ENCODE data around the gene MAP3K20. TPM values are rescaled to one million over a fixed set of nuclear protein-coding genes. Genes with fewer than 3 reads are reported as not detected.

Gene MAP3K20
- total RNA-seq, 1 donor from 2014 or later: 18.0 TPM

DNA sequence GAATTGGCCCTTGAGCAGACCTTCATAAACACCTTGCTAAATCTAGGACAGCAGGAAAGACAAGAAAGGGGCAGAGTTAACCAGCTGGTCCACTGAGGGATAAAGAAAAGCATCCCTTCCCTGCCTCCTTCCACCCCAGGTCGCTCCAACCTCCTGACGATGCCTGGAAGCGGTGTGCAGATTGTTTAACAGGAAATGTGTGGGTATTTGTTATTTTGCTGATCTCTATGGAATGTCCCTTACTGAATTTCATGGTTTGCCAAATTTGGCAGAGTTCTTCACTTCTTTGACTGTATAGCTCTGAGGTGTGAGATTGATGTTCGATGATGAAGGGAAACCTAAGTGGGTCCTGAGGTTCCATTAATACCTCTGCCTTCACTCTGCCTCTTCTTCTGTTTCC lies 72.9 kb downstream of the MAP3K20 start:
- Mint-ChIP-seq H3K27ac (no peak overlapping the region), H3K9me3 (no peaks in the 10 kb centered on the region), H3K4me1 (no peaks in the 10 kb centered on the region), H3K27me3 (ENCODE audit: insufficient read depth, low read depth) (no peaks in the 10 kb centered on the region), H3K36me3 (no peaks in the 10 kb centered on the region), H3K4me3 (no peak overlapping the region)
- H2AFZ ChIP-seq (replicated peaks): no peak overlapping the region
- no peak overlapping the region for H3K4me2 ChIP-seq
- H3K4me3 ChIP-seq: no peak overlapping the region
- no peaks in the 10 kb centered on the region for H3K9me3 ChIP-seq (ENCODE audit: low read depth)
- no peak overlapping the region for H3K27ac ChIP-seq
- no peaks in the 10 kb centered on the region for H3K79me2 ChIP-seq (ENCODE audit: low read depth)
- H3F3A ChIP-seq (ENCODE audit: low read depth): no peaks in the 10 kb centered on the region
- H3K36me3 ChIP-seq: no peaks in the 10 kb centered on the region
- DNase-seq (ENCODE audit: low spot score): no peak
- no peaks in the 10 kb centered on the region for H3K27me3 ChIP-seq
- no peaks in the 10 kb centered on the region for H4K20me1 ChIP-seq (ENCODE audit: low read depth)
- no peak for TF ChIP-seq EZH2 (IDR thresholded peaks at IDR 0.05)
- TF ChIP-seq EZH2phosphoT487 (IDR thresholded peaks at IDR 0.05): no peak
- TF ChIP-seq, protein P1, sequence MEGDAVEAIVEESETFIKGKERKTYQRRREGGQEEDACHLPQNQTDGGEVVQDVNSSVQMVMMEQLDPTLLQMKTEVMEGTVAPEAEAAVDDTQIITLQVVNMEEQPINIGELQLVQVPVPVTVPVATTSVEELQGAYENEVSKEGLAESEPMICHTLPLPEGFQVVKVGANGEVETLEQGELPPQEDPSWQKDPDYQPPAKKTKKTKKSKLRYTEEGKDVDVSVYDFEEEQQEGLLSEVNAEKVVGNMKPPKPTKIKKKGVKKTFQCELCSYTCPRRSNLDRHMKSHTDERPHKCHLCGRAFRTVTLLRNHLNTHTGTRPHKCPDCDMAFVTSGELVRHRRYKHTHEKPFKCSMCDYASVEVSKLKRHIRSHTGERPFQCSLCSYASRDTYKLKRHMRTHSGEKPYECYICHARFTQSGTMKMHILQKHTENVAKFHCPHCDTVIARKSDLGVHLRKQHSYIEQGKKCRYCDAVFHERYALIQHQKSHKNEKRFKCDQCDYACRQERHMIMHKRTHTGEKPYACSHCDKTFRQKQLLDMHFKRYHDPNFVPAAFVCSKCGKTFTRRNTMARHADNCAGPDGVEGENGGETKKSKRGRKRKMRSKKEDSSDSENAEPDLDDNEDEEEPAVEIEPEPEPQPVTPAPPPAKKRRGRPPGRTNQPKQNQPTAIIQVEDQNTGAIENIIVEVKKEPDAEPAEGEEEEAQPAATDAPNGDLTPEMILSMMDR (IDR thresholded peaks at IDR 0.05): no peak
- H3K4me1 ChIP-seq: no peaks in the 10 kb centered on the region
- H3K9ac ChIP-seq: no peak overlapping the region

DNA sequence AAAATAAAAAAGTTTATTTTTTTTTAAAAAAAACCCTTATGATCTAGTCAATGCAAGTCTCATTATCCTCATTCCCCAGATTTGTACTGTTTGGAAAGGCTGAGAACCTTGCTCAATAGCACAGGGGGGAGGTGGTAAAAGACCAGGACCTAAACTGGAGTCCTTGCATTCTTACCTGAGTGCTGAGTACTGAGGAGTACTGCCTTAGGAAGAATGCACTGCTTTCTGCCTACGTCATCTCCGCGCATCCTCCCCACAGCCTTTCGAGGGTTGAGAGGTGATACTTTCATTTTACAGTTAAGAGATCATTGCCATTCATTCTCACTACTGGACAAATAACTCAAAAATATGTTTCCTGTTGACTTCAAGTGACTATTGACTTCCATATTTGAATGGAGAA lies 73.8 kb downstream of the MAP3K20 start:
- Histone ChIP-seq H3F3A (ENCODE audit: low read depth) (no peaks in the 10 kb centered on the region), H3K36me3 (no peaks in the 10 kb centered on the region), H3K9me3 (ENCODE audit: low read depth) (no peaks in the 10 kb centered on the region), H3K27ac (no peak overlapping the region), H3K4me3 (no peak overlapping the region), H2AFZ (replicated peaks) (no peak overlapping the region), H3K4me1 (no peaks in the 10 kb centered on the region), H3K9ac (no peak overlapping the region), H3K27me3 (no peaks in the 10 kb centered on the region), H3K79me2 (ENCODE audit: low read depth) (no peaks in the 10 kb centered on the region), H4K20me1 (ENCODE audit: low read depth) (no peaks in the 10 kb centered on the region), H3K4me2 (no peak overlapping the region)
- TF ChIP-seq, protein P1 (IDR thresholded peaks at IDR 0.05): no peak
- no peak for TF ChIP-seq EZH2phosphoT487 (IDR thresholded peaks at IDR 0.05)
- TF ChIP-seq EZH2 (IDR thresholded peaks at IDR 0.05): no peak
- no peak overlapping the region for H3K27ac Mint-ChIP-seq
- no peaks in the 10 kb centered on the region for H3K27me3 Mint-ChIP-seq (ENCODE audit: insufficient read depth, low read depth)
- no peak for DNase-seq (ENCODE audit: low spot score)
- no peaks in the 10 kb centered on the region for H3K36me3 Mint-ChIP-seq
- H3K4me1 Mint-ChIP-seq: no peaks in the 10 kb centered on the region
- no peaks in the 10 kb centered on the region for H3K9me3 Mint-ChIP-seq
- no peak overlapping the region for H3K4me3 Mint-ChIP-seq

DNA sequence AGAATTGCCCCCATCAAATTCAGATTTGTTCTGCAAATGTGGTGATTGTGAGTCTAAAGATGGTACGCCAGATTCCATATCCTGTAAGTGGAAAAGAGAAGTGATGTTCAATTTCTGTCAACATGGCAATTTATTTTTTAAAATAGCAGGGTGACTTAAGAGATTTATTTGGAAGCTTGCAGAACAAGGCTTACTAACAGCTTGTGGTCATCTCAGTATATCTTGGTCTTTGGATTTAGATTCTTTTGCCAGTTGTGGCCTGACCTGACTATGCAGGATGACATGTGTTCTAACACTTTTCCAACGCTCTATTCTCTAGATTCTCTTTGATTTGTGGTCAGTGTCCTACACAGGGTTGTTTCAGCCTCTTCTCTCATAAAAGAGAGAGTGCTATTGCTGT lies 74.4 kb downstream of the MAP3K20 start:
- Histone ChIP-seq H3F3A (ENCODE audit: low read depth) (no peaks in the 10 kb centered on the region), H3K27me3 (no peaks in the 10 kb centered on the region), H3K9me3 (ENCODE audit: low read depth) (no peaks in the 10 kb centered on the region), H3K27ac (no peak overlapping the region), H2AFZ (replicated peaks) (no peak overlapping the region), H3K4me1 (no peaks in the 10 kb centered on the region), H3K36me3 (no peaks in the 10 kb centered on the region), H3K9ac (no peak overlapping the region), H4K20me1 (ENCODE audit: low read depth) (no peaks in the 10 kb centered on the region), H3K4me3 (no peak overlapping the region), H3K79me2 (ENCODE audit: low read depth) (no peaks in the 10 kb centered on the region), H3K4me2 (no peak overlapping the region)
- Mint-ChIP-seq H3K9me3 (peaks cover 4% of the 10 kb centered on the region), H3K36me3 (peaks cover 4% of the 10 kb centered on the region), H3K27ac (no peak overlapping the region), H3K4me1 (no peaks in the 10 kb centered on the region), H3K27me3 (ENCODE audit: insufficient read depth, low read depth) (no peaks in the 10 kb centered on the region), H3K4me3 (no peak overlapping the region)
- no peak for TF ChIP-seq EZH2phosphoT487 (IDR thresholded peaks at IDR 0.05)
- TF ChIP-seq, protein P1 (IDR thresholded peaks at IDR 0.05): no peak
- no peak for TF ChIP-seq EZH2 (IDR thresholded peaks at IDR 0.05)
- DNase-seq (ENCODE audit: low spot score): no peak

All from neural progenitor cell (in vitro differentiated cells).